Measurements from ENCODE around the gene PRELID2.

GRCh38 chr5:145711417-145711816, 123.7 kb downstream of the PRELID2 start:
- no peak for TF ChIP-seq CTCF (conservative IDR thresholded peaks at IDR 0.05)
- TF ChIP-seq ZFX (IDR thresholded peaks at IDR 0.05), result no peak
